ENCODE measurements around the gene TTC9B.

GRCh38 chr19:40236366-40236765, 18.2 kb upstream of the TTC9B start:
- TF ChIP-seq GATA3 (IDR thresholded peaks at IDR 0.05; ENCODE audit: low read depth, low read length) = no peak
- no peak for TF ChIP-seq GATA2 (IDR thresholded peaks at IDR 0.05; ENCODE audit: low read depth, low read length)
